ENCODE measurements around the gene RFX2.

DNA sequence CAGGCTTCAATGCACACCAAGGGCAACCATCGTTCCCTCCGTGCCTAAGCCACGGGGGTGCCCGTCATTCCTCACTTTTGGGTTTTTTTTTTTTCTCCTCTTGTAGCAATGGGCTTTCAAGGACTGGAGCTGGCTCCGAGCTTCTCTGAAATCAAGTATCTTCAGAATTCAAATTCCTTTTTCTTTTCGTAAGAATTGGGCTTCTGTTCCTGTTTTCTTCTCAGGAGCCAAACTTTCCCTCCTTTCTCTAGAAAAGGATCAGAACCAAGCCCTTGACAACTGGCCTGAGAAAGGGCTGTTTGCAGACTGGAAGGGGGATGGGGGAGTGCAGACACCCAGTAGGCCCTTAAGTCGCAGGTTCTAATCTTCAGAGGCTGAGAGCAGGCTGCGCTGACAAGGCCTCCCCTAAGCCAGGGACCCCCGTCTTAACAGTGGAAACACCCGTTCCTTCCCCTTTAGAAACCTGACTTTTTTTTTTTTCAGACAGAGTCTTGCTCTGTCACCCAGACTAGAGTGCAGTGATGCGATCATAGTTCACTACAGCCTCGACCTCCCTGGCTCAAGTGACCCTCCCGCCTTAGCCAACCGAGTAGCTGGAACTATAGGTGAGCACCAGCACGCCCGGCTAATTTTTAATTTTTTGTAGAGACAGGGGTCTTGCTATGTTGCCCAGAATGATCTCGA is 51.6 kb downstream of the RFX2 start:
- TF ChIP-seq POLR2A (IDR thresholded peaks at IDR 0.05), result no peak
- no peak for TF ChIP-seq CTCF (IDR thresholded peaks at IDR 0.05 in 4 of 5, conservative IDR thresholded peaks at IDR 0.05 in 1 of 5)

All from gastrocnemius medialis (tissue), 4 donors.